Psoas muscle (tissue), 8 donors: Measurements from ENCODE around the gene OR51L1. TPM values are rescaled to one million over a fixed set of nuclear protein-coding genes. Genes with fewer than 3 reads are reported as not detected.
A peak's percentile ranks its signal among the peaks of the same experiment; 100 is the strongest.

Experiments used
- ATAC-seq, 4 donors: fragments of 200-7000 bp; cut with Tn5 transposase; one replicate each; pipeline ENCODE4 v1.9.1; 2020; ENCODE audit warnings: moderate library complexity in 3 of 4, mild to moderate bottlenecking in 2 of 4
- DNase-seq, 2 donors: peaks; one replicate each; pipeline ENCODE4 v3.0.0-alpha.2; 2020
- H3K27ac ChIP-seq: fragments of 200-600 bp; one replicate; pipeline ENCODE4 v1.8.0; 2022
- H3K27me3 ChIP-seq, 3 donors: fragments of 200-600 bp in 1 of 3; one replicate each; pipeline versions ENCODE4 v1.6.1 to v1.8.0; 2013 to 2022; ENCODE audit warnings: low read length in 2 of 3, mild to moderate bottlenecking in 2 of 3, moderate library complexity in 1 of 3; ENCODE audit not compliant: insufficient read depth in 3 of 3
- H3K36me3 ChIP-seq, 2 donors: fragments of 200-600 bp in 1 of 2; one replicate each; pipeline versions ENCODE4 v1.6.1 to v1.8.0; 2013 to 2022; ENCODE audit warnings: low read depth in 1 of 2, mild to moderate bottlenecking in 1 of 2, moderate library complexity in 1 of 2; ENCODE audit not compliant: insufficient read depth in 1 of 2
- H3K4me1 ChIP-seq: fragments of 200-600 bp; one replicate; pipeline ENCODE4 v1.8.0; 2022
- H3K4me3 ChIP-seq: fragments of 200-600 bp; one replicate; pipeline ENCODE4 v1.8.0; 2022; ENCODE audit warnings: mild to moderate bottlenecking
- H3K9me3 ChIP-seq: fragments of 200-600 bp; one replicate; pipeline ENCODE4 v1.8.0; 2022
- CTCF ChIP-seq: fragments of 200-600 bp; IDR thresholded peaks from one replicate; pipeline ENCODE4 v1.8.0; 2022; ENCODE audit warnings: antibody characterized with exemption
- WGBS, 3 donors: extraction: QIAGEN DNeasy Blood & Tissue Kit; methylation state at CpG; one replicate each; pipeline versions ENCODE4 v1.1.6 to v1.1.7; 2013; 5-methylcytosine and 5-hydroxymethylcytosine counted together
- intact Hi-C, 2 donors: fragments of 100-400 bp; cut with DNase I; formaldehyde crosslinking; loops; one replicate each; pipeline versions ENCODE4 v1.11.0 to v1.14.2; 2022
- polyA plus RNA-seq, 3 donors: library from polyadenylated mRNA; stranded (reverse); fragments of 200-250 nt; gene quantifications; one replicate each; pipeline ENCODE4 v1.2.3, GENCODE V29; 2013
- total RNA-seq, 4 donors: library from RNA; stranded (reverse); fragmentation: NEBNext Ultra II Directional in 2 of 4; extraction: Animal tissue kit (Norgen Biotek cat#: 25700) in 2 of 4; gene quantifications; one replicate each; pipeline versions ENCODE4 v1.2.1 to v1.2.4, GENCODE V29; 2021 to 2023
- donor health status: healthy with polysubstance abuse.
- donor health status: DM: no; HTN: no; CAD: no; lungs with moderate emphysema.
- donor health status: Bipolar disorder and iron deficiency.
- donor health status: healthy.
- donor health status: DM: yes; HTN: yes; CAD: no.
- donor health status: DM: no; HTN: no; CAD: no.
- donor health status: DM: no; HTN: no; CAD: no.
- donor health status: DM: yes; HTN: yes; CAD: no.

Gene OR51L1
- total and polyA plus RNA-seq, 7 donors = not detected

DNA sequence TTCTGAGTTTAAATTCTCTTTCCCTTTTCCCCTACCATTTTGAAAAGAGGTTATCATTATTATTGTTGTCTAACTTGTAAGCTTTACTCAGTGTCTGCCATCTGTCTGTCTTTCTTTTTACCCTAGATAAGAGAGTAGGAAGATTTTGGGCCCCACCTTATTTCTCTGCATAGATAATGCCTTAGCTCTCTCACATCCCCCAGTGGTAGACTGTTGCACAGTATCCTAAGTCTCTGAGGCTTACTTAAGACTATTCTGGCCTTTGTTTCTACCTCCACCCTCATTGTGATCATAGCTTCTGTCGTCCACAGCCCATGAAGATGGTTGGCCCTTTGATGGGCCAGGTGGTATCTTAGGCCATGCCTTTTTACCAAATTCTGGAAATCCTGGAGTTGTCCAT, 3.6 kb upstream of the OR51L1 start:
- no peaks in the 10 kb centered on the region for H3K9me3 ChIP-seq
- no peaks in the 10 kb centered on the region for H3K36me3 ChIP-seq
- no peak for ATAC-seq
- intact Hi-C loops = no loop called here
- no peak overlapping the region for H3K27ac ChIP-seq
- no peak for TF ChIP-seq CTCF
- no peak overlapping the region for H3K4me3 ChIP-seq
- peaks cover 0 to 1% (median 0%) of the 10 kb centered on the region in 3 donors for H3K27me3 ChIP-seq
- no peak for DNase-seq
- no peaks in the 10 kb centered on the region for H3K4me1 ChIP-seq
- 23 to 54% (median 46%) methylated on average over 1 of the region's 1 CpG for WGBS, 3 donors

DNA sequence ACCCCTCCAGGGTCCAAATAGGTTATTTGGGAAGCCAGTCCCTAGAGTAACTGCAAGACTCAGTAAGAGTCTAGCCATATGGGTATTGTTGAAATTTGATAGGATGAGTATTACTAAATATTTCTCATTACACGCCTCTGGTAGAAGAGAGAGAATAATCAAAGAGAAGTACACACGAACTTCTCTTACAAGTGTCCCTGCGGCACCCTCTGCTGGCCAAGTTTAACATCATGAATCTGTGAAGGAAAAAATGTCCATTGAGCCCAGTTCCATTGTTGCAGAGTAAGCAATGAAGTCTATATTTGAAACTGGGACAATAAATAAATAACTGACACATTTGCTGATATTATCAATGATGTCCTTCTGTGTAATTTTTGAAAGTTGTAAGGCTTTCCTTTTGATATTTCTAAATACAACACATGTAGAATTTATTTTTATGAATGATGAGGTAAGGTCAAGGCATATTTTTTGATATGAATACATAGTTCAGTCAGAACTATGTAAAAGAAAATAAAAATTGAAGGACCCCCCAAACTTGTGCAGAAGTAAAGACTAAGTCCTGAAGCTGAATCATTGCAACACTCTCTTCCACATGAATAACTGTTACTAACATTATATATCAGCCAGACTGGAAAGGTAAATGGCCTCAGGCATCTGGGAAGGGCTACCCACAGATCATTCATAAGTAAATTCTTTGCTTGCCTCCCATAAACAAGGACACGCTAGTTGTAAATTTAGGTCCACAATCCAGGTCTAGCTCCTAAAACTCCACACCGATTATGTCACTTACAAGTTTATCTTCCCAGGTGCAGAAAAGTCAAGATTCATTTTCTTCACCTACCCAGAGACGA, 10.0 kb downstream of the OR51L1 start:
- no peak overlapping the region for H3K27ac ChIP-seq

GRCh38 chr11:5007561-5007960, 12.9 kb downstream of the OR51L1 start:
- Histone ChIP-seq H3K27me3 (peaks cover 0 to 4% (median 2%) of the 10 kb centered on the region in 3 donors), H3K9me3 (no peaks in the 10 kb centered on the region), H3K4me1 (no peaks in the 10 kb centered on the region), H3K36me3 (no peaks in the 10 kb centered on the region), H3K4me3 (no peak overlapping the region), H3K27ac (no peak overlapping the region)
- ATAC-seq (no peak), DNase-seq (no peak)
- 49 to 65% (median 58%) methylated on average over 2 of the region's 2 CpGs for WGBS, 3 donors
- TF ChIP-seq CTCF = no peak
- intact Hi-C loops = loop anchor here in 1 of 2 donors (10.0 kb wide), 1 partner anchor 823 kb away; no protein-coding TSS in a partner anchor

More for the DNA sequence above, 10.0 kb downstream of the OR51L1 start:
- Histone ChIP-seq H3K4me3 (no peak overlapping the region), H3K4me1 (no peaks in the 10 kb centered on the region), H3K27me3 (peaks cover 0 to 4% (median 2%) of the 10 kb centered on the region in 3 donors), H3K36me3 (no peaks in the 10 kb centered on the region), H3K9me3 (no peaks in the 10 kb centered on the region)
- 42 to 44% (median 44%) methylated on average over 6 of the region's 6 CpGs for WGBS, 3 donors
- TF ChIP-seq CTCF = peak; percentile 58
- DNase-seq = no peak
- intact Hi-C loops = loop anchor here (5.0 to 10.0 kb wide), 2 partner anchors 367 to 820 kb away; partner anchors contain the start of gene OR51D1 (in 2 of the 2)
- no peak for ATAC-seq

DNA sequence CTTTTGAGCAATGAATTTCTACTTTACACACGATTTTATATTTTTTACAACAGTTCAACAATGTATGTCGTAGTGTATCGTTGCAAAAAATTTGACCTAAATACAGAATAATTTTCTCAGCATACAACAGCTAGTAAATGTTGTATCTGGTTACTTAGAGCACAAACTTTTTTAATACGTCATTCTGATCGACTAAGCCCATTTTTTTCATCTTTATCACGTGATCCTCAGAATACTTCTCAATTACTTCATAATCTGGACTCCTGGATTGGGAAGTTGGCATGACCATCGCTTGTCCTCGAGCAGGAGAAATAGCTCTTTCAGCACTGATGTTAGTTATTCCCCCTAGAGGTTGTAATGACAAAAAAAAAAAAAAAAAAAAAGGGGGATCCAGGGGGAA, 16.6 kb downstream of the OR51L1 start:
- Histone ChIP-seq H3K4me1 (no peaks in the 10 kb centered on the region), H3K27ac (no peak overlapping the region), H3K27me3 (peaks cover 0 to 4% (median 0%) of the 10 kb centered on the region in 3 donors), H3K36me3 (no peaks in the 10 kb centered on the region), H3K4me3 (no peak overlapping the region), H3K9me3 (no peaks in the 10 kb centered on the region)
- intact Hi-C loops = no loop called here
- no peak for TF ChIP-seq CTCF
- WGBS, 3 donors = 66 to 77% (median 72%) methylated on average over 8 of the region's 8 CpGs
- DNase-seq (no peak), ATAC-seq (no peak)
